Stimulated activated CD4-positive, alpha-beta T cell treated with anti-CD3 and anti-CD28 coated beads, Interleukin-2, amount 100 ng/mL, for 24 hours (primary cell): ENCODE data around the gene SEMA6B.

ENCODE experiments used
- DNase-seq, 2 donors: peaks; one replicate each; pipeline ENCODE4 v3.0.0-alpha.2; 2020

SEMA6B gene

DNA sequence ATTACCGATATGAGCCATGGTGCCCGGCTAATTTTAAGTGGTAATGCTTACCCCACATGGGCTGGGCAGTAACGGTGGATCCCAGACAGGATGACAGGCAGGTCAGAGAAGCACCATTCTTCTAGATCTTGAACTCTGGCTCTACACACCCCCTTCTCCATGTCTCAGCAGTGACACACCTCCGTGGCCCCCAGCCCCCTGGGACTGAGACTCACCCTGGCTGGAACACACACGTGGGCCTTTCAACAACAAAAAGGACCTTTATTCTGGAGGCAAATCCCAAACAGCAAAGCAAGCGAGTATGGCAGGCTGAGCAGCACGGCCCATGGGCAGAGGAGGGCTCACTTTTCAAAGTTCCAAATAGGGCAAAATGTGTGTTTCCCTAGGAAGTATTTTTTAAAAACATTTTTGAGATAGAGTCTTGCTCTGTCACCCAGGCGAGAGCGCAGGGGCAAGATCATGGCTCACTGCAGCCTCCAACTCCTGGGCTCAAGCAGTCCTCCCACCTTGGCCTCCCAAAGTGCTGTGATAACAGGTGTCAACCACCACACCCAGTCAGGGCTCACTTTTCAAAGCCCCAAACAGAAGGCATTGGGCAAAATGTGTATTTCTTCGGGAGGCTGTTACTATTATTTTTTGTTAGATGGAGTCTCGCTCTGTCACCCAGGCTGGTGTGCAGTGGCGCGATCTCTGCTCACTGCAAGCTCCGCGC lies 37.0 kb downstream of the SEMA6B start:
- DNase-seq = no peak

DNA sequence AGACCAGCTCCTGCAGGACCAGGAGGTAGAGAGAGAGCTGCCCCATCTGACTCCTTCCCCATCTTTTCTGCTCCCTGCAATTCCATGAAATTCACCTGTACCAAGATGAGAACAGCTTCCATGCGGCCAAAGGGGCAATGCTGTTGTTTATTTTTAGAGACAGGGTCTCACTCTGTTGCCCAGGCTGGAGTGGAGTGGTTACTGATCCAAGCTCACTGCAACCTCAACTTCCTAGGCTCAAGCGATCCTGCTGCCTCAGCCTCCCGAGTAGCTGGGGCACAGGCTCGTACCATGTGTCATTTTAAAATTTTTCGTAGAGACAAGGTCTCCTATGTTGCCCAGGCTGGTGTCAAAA lies 37.6 kb downstream of the SEMA6B start:
- DNase-seq = no peak

DNA sequence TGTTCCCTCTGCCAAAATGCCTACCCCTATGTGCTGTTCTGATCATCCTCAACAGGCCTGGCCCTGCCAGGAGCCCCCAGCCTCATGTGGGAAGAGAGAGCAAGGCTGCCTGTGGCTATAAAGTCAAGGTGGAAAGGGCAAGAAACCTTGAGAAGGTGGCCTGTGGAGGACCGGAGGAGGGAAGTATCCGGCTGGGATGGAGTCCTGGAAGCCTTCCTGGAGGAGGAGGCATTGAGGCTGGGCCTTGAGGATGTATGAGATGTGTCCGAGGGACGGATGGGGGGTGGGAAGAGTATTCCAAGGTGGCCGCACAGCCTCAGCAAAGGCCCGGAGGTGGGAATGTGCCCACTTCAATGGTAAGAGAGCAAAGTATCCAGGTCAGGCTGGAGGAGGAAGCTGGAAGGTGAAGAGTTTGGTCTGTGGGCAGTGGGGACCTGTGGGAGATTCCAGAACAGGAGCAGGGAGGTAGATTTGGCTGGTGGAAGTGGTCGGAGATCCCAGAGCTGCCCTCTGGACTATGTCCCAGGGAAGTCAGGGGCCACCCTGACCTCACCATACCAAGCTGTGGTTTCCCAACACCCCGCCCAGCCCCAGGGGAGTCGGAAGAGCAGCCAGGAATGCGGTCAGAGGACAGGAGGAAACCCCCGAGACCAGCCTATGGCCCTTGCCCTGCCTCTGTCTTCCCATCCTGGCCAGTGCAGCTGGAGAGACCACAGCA lies 38.2 kb downstream of the SEMA6B start:
- no peak for DNase-seq

DNA sequence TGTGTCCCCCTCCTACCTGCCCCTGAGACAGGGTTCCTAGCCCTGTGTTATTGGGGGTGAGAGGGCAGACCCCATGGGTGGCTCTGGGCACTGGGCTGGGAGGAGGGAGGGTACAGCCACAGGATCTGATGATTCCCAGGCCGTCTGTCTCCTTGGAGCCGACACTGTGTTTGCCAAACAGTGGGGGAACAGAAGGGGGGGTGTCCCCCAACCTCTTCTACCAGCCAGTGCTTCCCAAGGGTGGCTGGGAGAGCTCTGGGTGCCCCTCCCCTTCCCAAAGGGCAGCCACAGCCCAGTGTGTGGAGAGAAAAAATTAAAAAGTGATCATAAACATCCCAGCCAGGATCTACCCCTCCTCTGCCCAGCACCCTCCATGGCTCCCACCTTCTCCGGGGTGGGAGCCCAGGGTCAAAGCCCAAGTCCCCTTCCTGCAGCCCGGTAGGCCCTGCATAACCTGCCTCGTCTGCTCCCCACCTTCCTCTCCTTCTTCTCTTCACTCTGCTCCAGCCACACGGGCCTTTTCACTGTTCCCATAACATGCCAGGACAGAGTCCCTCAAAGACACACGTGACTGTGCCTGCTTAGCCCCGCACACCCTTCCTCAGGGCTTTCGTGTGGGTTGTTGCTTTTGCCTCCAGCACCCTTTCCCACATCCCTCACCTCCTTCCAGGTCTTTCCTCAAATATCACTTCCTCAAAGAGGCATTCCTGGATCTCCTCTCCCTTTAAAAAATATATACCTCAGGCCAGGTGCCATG lies 39.8 kb downstream of the SEMA6B start:
- no peak for DNase-seq

DNA sequence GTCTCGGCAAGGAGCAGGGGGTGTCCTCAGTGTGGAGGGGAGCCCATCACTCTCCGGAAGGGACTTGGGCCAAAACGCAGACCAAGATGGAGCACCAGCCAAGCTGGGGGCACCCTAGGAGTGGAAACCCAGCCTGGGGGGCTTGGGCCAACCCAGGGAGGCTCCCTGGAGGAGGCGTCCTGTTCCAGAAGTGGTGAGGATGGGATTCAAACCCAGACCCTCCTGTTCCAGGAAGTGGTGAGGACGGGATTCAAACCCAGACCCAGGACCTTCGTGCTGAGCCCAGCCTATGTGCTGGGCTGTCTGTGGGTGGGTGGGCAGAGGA lies 40.4 kb downstream of the SEMA6B start:
- no peak for DNase-seq

DNA sequence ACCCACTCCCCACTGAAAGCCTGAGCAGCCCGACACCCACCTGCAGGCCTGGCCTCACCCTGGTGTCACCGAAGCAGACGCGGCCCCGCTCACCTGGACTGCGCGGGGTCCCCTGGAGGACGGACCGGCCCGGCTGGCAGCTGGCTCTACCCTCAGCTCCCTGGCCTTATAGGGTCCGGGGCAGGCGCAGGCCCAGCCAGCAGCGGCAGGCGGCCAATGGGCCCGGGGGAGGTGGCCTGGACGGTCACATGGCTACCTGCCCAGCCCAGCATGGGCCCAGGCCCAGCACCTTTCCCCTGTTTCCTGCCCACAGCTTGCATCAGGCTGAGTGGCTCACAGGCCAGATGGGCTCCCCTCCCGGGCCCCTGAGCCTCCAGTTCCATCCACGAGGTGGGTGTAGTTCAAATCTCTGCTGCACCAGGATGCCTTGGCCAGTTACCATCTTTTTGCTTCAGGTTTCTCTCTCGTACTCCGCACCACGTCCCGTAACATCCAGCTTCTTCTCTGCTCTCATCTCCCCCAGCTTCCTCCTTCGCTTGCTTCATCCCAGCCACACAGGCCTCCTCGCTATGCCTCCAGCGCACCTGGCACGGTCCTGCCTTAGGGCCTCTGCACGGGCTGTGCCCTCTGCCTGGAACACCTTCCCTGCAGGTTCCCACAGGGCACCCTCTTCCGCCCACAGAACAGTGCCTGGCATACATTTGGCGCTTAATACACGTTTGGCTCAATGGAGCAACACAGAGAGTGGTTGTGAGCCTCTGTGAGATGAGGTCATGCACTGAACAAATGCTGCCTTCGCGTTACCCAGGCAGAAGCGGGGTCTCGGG lies 40.9 kb downstream of the SEMA6B start, which contains the start of gene PLIN4:
PLIN4 (minus strand) TSS at position 142 of the 827 bp plus-strand sequence. CDS start 214 bp downstream, outside the sequence.
- no peak for DNase-seq

DNA sequence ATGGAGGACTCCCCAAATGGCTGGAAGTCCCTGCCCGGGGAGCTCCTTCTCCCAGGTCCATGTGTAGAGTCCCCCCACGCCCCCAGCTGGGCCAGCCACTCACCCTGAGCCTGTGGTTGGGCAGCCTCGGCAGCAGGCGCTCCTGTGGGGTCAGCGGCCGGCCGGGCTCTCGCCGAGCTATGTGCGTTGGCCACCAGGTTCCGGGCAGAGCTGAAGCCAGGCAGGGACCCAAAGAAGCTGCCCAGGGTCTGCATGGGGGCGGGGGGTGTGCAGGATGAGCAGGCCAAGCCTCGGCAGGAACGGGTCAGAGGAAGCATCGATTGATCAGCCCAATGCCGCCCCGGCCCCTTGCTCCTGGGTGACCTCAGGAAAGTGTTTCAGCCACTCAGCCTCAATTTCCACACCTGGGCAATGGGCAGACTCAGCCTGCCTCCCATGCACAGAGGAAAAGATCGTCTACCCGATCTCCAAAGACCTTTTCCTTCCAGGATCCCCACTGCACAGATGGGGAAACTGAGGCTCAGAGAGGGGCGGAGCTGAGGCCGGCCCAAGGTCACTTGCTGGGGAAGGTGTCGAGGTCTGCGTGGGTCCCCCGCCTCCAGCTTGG lies 41.9 kb downstream of the SEMA6B start:
- no peak for DNase-seq

DNA sequence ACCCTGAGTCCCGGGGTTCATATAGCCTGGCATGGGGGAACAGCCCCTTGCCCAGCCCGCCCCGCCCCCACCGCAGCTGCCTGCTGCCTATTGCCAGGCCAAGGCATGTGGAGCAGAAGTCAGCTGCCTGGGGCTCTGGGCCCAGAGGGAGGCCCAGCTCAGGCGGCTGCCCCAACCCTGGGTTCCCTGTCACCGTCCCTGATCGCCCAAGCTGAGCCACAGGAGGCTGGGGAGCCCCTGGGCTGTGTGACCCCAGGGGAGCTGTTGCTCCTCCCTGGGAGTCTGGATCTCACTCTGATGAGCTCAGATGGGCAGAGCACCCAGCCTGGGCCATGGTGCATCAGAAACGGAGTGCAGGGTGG lies 42.6 kb downstream of the SEMA6B start:
- no peak for DNase-seq

DNA sequence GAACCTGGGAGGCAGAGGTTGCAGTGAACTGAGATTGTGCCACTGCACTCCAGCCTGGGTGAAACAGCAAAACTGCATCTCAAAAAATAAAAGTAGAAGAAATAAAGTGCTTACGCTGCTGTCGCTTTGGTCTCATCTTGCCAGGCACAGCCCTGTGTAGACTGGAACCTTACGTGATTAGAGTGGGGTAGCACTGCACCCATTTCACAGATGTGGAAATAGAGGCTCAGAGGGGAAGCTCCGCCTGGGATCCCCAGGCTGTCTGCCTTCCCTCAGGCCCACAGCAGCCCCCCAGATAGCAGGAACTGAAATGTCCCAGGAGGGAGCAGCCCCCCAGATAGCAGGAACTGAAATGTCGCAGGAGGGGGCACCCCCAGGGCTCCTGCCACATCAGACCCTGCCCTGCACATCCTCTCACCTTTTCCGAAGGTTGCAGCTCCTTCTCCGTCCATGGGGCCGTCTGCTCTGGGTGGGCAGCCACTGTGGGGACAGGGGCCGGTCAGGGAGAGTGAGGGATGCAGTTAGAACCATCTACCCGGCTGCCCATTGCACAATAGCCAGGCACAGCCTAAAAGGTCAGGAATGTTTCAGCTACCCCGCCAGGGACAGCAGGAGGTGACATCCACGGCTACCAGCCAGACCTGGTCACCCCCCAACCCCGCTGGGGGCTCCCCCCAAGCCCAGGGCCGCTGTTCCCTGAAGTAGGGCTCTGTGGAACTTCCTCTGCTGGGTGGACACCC lies 43.1 kb downstream of the SEMA6B start:
- DNase-seq = no peak

DNA sequence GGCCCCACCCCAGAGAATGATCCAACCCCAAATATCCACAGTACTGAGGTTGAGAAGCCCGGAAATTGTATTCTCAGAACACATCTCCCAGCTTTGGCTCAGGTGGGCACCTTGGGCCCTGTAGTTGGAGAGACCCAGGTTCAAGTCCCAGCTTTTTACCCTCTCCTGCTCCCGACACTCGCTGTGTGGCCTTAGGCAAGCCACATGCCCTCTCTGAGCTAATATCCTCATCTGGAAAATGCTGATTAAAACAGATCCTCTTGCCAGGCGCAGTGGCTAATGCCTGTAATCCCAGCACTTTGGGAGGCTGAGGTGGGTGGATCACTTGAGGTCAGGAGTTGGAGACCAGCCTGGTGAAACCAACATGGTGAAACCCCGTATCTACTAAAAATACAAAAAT lies 43.8 kb downstream of the SEMA6B start:
- no peak for DNase-seq

DNA sequence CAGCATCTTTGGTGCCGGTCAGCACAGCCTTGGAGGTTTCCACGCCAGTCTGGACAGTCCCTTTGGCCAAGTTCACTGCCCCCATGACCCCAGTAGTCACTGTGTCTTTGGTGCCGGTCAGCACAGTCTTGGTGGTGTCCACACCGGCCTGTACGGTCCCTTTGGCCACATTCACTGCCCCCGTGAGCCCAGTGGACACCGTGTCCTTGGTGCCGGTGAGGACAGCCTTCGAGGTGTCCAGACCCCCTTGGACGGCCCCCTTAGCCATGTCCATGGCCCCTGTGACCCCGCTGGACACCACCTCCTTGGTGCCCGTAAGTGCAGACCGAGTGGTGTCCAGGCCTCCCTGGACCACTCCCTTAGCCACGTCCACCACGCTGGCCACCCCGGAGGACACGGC lies 46.2 kb downstream of the SEMA6B start:
- no peak for DNase-seq

DNA sequence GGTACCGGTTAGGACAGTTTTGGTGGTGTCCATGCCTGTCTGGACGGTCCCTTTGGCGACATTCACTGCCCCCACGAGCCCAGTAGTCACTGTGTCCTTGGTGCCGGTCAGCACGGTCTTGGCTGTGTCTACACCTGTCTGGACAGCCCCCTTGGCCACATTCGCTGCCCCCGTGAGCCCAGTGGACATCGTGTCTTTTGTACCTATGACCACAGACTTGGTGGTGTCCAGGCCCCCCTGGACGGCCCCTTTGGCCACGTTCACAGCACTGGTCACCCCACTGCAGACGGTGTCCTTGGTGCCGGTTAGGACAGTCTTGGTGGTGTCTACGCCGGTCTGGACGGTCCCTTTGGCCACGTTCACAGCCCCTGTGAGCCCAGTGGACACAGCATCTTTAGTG lies 47.4 kb downstream of the SEMA6B start:
- DNase-seq = no peak

DNA sequence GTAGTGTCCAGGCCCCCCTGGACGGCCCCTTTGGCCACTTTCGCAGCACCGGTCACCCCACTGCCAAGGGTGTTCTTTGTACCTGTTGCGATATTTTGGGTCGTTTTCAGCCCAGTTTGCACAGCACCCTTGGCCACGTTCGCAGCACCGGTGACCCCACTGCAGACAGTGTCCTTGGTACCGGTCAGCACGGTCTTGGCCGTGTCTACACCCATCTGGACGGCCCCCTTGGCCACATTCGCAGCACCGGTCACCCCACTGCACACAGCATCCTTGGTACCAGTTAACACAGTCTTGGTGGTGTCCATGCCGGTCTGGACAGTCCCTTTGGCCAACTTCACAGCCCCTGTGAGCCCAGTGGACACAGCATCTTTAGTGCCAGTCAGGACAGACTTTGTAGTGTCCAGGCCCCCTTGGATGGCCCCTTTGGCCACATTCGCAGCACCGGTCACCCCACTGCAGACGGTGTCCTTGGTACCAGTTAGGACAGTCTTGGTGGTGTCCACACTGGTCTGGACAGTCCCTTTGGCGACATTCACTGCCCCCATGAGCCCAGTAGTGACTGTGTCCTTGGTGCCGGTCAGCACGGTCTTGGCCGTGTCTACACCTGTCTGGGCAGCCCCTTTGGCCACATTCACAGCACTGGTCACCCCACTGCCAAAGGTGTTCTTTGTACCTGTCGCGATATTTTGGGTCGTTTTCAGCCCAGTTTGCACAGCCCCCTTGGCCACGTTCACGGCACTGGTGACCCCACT lies 48.0 kb downstream of the SEMA6B start:
- no peak for DNase-seq

DNA sequence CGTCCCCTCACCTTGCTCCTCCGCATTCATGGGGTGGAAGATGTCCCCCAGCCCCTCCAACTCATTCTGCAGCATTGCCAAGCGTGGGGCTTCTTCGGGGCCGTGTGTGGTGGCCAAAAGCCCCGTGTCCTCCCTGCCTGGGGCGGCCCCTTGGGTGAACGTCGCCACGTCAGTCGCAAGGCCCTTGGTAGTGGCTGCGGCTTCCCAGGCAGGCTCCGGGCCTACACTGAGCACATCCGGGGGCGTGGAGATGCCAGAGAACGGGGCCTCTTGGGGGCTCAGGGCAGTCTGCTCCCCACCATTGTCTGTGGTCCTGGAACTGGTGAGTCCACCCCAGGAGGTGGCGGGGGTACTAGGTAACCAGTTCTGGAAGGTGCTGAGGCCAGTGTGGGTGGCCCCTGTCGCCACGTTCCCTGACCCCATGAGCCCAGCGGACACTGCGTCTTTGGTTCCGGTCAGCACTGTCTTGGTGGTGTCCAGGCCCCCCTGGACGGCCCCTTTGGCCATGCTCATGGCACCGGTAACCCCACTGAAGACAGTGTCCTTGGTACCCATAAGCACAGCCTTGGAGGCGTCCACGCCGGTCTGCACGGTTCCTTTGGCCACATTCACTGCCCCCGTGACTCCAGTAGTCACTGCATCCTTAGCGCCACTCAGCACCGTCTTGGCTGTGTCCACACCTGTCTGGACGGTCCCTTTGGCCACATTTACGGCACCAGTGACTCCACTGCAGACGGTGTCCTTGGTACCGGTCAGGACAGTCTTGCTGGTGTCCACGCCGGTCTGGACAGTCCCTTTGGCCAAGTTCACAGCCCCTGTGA lies 48.8 kb downstream of the SEMA6B start:
- DNase-seq = no peak

DNA sequence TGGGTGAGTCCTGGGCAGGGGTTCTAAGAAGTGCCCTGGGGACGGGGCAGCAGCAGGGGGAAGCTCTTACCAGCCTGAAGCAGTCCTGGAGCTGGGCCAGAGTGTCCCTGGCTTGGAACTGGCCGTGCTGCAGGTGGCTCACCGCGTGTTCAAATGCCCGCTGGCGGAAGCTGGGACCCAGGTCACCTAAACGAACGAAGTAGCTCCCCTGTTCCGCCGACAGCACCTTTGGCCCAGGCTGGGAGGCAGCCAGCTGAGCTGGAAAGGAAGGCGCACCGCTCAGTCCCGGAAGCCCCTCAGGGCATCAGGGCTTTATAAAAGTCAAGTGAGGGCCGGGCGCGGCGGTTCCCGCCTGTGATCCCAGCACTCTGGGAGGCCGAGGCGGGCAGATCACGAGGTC lies 50.8 kb downstream of the SEMA6B start:
- no peak for DNase-seq

DNA sequence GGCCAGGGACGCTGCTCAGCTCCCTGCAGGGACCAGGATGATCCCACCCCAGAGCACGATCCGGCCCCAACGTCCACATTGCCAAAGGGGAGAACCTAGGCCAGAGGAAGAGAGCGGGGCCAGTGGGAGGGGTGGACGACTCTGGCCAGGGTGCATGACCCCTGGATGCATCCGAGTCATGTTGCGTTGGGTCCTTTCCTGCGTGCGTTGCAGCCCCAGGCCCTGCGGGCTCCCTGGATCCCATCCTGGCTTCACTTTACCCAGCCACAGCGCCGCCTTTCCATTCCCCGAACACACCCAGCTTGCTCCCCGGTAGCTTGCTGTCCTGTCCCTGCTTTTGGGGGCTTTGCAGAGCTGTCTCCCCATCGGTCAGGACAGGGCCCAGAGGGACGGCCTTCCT lies 51.7 kb downstream of the SEMA6B start:
- DNase-seq = no peak

DNA sequence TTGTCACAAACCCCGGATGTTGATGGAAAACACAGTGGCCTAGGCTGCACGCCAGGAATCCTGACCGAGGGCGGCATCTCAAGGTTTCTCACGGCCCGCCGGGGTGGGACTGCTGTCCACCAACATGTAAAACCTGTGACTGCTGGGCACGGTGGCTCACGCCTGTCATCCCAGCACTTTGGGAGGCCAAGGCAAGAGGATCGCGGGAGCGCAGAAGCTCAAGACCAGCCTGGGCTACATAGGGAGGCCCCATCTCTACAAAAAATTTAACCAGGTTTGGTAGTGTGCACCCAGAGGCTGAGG lies 52.4 kb downstream of the SEMA6B start:
- DNase-seq = no peak

DNA sequence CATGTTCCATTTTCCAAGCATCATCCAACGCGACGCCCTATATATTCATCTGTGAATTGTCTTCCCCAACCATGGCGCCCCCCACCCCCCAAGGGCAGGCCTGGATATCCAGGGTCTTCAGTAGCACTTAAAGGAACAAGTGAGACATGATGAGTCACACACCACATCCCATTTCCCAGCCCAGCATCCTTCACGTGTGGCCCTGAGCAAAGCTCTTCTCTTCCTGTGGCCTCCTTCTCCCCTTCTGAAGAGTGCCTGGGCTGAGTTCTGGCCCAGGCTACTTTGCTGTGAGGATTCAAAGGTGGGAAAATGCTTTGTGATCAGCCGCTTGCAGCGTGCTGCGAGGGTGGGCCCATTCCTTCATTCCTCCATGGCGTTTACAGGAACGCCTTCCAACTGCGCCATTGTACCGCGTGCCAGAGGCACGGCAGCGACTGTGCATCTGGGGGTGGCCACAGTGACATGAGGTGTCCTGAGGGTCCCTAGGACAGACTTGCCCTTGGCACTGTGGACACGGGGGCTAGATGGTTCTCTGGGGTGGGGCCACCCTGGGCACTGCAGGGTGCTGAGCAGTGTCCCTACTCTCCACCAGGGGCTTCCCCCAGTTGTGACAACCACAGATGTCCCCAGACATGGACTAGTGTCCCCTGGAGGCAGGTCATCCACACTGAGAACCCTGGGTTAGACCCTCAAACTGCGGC lies 52.9 kb downstream of the SEMA6B start:
- DNase-seq = no peak

DNA sequence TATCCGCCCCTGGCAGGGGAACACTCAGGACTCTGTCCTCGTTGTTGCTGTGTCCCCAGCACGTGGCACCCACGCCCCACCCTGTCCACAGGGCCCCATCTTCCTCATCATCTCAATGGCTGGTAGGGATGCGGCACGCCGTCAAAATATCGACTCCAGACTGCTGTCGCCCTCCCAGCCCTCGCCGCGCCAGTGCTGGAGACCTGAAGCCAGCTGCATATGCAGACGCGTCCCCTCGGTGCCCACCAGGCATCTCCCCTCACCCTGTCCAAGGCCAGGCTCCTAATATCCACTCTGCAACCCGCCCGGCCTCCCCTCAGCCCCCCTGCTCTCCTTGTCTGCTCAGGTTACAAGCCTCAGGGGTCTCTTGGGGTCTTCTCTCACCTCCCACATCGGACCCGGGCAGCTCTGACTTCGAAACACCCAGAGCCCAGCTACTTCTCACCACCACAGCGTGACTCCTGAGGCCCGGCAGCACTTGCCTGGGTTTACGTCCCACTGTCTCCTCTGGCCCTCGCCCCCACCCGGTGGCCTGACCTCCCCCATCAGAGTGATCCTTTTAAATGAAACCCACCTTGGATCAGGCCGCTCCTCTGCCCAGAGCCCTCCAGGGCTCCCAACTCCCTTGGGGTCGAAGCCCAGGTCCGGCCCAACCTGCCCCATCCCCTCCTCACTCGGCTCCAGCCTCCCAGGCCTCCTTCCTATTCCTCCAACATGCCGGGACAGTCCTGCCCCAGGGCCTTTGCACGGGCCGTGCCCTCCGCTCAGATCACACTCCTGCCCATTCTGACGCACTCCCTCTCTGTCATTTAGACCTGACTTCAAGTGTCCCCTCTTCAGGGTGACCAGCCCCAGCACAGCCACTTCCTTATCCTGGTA lies 53.7 kb downstream of the SEMA6B start:
- no peak for DNase-seq
